Thyroid gland (tissue), 4 donors: ENCODE measurements around the gene SHISA9.

Experiments used
- CTCF ChIP-seq, 6 experiments: fragments of 200-600 bp in 3 of 6; fragments of 450-650 bp in 3 of 6; sonication (generic) in 3 of 6; IDR thresholded peaks; one replicate each; pipeline ENCODE4 v1.5.1; 2016 to 2019; ENCODE audit warnings: antibody characterized with exemption in 6 of 6, mild to moderate bottlenecking in 2 of 6, inconsistent platforms in 1 of 6, moderate library complexity in 1 of 6
- POLR2A ChIP-seq, 2 donors: fragments of 450-650 bp; IDR thresholded peaks; one replicate each; pipeline ENCODE4 v1.6.1; 2017; ENCODE audit warnings: antibody characterized with exemption in 2 of 2, mild to moderate bottlenecking in 2 of 2, moderate library complexity in 1 of 2

- TF ChIP-seq CTCF (IDR thresholded peaks at IDR 0.05) (no peak), POLR2A (IDR thresholded peaks at IDR 0.05) (no peak)
These were observed 57.0 kb downstream of the SHISA9 start for GRCh38 chr16:12958366-12958765.
